ENCODE measurements around the gene CKMT1B.
A peak's percentile ranks its signal among the peaks of the same experiment; 100 is the strongest.
"Not testable (repeated sequence)": the region's sequence is repeated elsewhere in the genome, so short reads cannot be mapped to it uniquely, and the experiment has no call there.

The CKMT1B gene

GRCh38 chr15:43593328-43594190 is at the start of gene CKMT1B:
Gene CKMT1B (plus strand): TSS chr15:43594027. CDS start chr15:43594219, 192 bp downstream.
- not testable (repeated sequence) for DNase-seq (ENCODE audit: low read depth)

GRCh38 chr15:43544266-43544665 is 49.6 kb upstream of the CKMT1B start:
- DNase-seq (ENCODE audit: low read depth), result no peak

GRCh38 chr15:43545426-43545825 is 48.4 kb upstream of the CKMT1B start:
- no peak for DNase-seq (ENCODE audit: low read depth)

GRCh38 chr15:43547539-43547938 is 46.3 kb upstream of the CKMT1B start:
- no peak for DNase-seq (ENCODE audit: low read depth)

GRCh38 chr15:43550527-43551363 is 43.1 kb upstream of the CKMT1B start:
- peak; percentile 53 for DNase-seq (ENCODE audit: low read depth)

GRCh38 chr15:43552256-43552655 is 41.6 kb upstream of the CKMT1B start:
- no peak for DNase-seq (ENCODE audit: low read depth)

GRCh38 chr15:43552986-43553385 is 40.8 kb upstream of the CKMT1B start:
- no peak for DNase-seq (ENCODE audit: low read depth)

GRCh38 chr15:43562753-43563152 is 31.1 kb upstream of the CKMT1B start:
- not testable (repeated sequence) for DNase-seq (ENCODE audit: low read depth)

GRCh38 chr15:43563793-43564192 is 30.0 kb upstream of the CKMT1B start:
- DNase-seq (ENCODE audit: low read depth), result not testable (repeated sequence)

- not testable (repeated sequence) for DNase-seq (ENCODE audit: low read depth)
Measured at GRCh38 chr15:43566615-43567014, 27.2 kb upstream of the CKMT1B start.

GRCh38 chr15:43574607-43575006 is 19.2 kb upstream of the CKMT1B start:
- DNase-seq (ENCODE audit: low read depth), result not testable (repeated sequence)

GRCh38 chr15:43589778-43590466 is 3.9 kb upstream of the CKMT1B start, which contains the start of gene PPIP5K1:
Gene PPIP5K1 (minus strand): TSS chr15:43590208. CDS start chr15:43584504, 5,704 bp downstream.
- not testable (repeated sequence) for DNase-seq (ENCODE audit: low read depth)

- DNase-seq (ENCODE audit: low read depth), result not testable (repeated sequence)
Measured at GRCh38 chr15:43592841-43593240, 986 bp upstream of the CKMT1B start.

GRCh38 chr15:43599131-43599530 is 5.3 kb downstream of the CKMT1B start:
- DNase-seq (ENCODE audit: low read depth), result not testable (repeated sequence)

- not testable (repeated sequence) for DNase-seq (ENCODE audit: low read depth)
Measured at GRCh38 chr15:43600200-43600599, 6.4 kb downstream of the CKMT1B start.

- DNase-seq (ENCODE audit: low read depth), result peak; percentile 5
Measured at GRCh38 chr15:43602233-43602632, 8.4 kb downstream of the CKMT1B start.

GRCh38 chr15:43617750-43618149 is 23.9 kb downstream of the CKMT1B start:
- DNase-seq (ENCODE audit: low read depth), result not testable (repeated sequence)

- not testable (repeated sequence) for DNase-seq (ENCODE audit: low read depth)
Measured at GRCh38 chr15:43618700-43619099, 24.9 kb downstream of the CKMT1B start, which contains the start of gene STRC. Gene STRC (minus strand): TSS chr15:43618800. CDS start chr15:43618722, 78 bp downstream.

GRCh38 chr15:43622068-43622799 is 28.4 kb downstream of the CKMT1B start:
- not testable (repeated sequence) for DNase-seq (ENCODE audit: low read depth)

GRCh38 chr15:43625106-43625505 is 31.3 kb downstream of the CKMT1B start:
- peak; percentile 0 for DNase-seq (ENCODE audit: low read depth)

GRCh38 chr15:43626937-43627336 is 33.1 kb downstream of the CKMT1B start:
- not testable (repeated sequence) for DNase-seq (ENCODE audit: low read depth)
